Parathyroid adenoma (tissue), 2 donors: Measurements from ENCODE around the gene COL20A1.
"Not testable (repeated sequence)": the region's sequence is repeated elsewhere in the genome, so short reads cannot be mapped to it uniquely, and the experiment has no call there.

Experiments used
- H2AFZ ChIP-seq: fragments of 300-600 bp; sonication (generic); one replicate; pipeline ENCODE4 v1.7.0; 2017; ENCODE audit warnings: antibody characterized with exemption, mild to moderate bottlenecking
- H3K27ac ChIP-seq: fragments of 300-600 bp; sonication (generic); one replicate; pipeline ENCODE4 v1.7.0; 2017
- H3K27me3 ChIP-seq: fragments of 300-600 bp; sonication (generic); one replicate; pipeline ENCODE4 v1.7.0; 2017; ENCODE audit warnings: low read length; ENCODE audit not compliant: control insufficient read depth, insufficient read depth
- H3K36me3 ChIP-seq: fragments of 300-600 bp; sonication (generic); one replicate; pipeline ENCODE4 v1.7.0; 2017; ENCODE audit warnings: low read length; ENCODE audit not compliant: control insufficient read depth, insufficient read depth
- H3K4me1 ChIP-seq: fragments of 300-600 bp; sonication (generic); one replicate; pipeline ENCODE4 v1.7.0; 2017; ENCODE audit warnings: control low read depth
- H3K4me2 ChIP-seq: fragments of 300-600 bp; sonication (generic); one replicate; pipeline ENCODE4 v1.7.0; 2017; ENCODE audit warnings: low read length
- H3K4me3 ChIP-seq: fragments of 300-600 bp; sonication (generic); one replicate; pipeline ENCODE4 v1.7.0; 2017; ENCODE audit warnings: low read depth, low read length
- H3K79me2 ChIP-seq: fragments of 300-600 bp; sonication (generic); one replicate; pipeline ENCODE4 v1.7.0; 2017; ENCODE audit warnings: control low read depth
- H3K9ac ChIP-seq: fragments of 300-600 bp; sonication (generic); one replicate; pipeline ENCODE4 v1.7.0; 2017; ENCODE audit warnings: mild to moderate bottlenecking
- H3K9me3 ChIP-seq: fragments of 300-600 bp; sonication (generic); one replicate; pipeline ENCODE4 v1.7.0; 2017; ENCODE audit warnings: low read length; ENCODE audit not compliant: control insufficient read depth
- TF ChIP-seq, protein P1 (sequence below): fragments of 300-600 bp; sonication (generic); IDR thresholded peaks from one replicate; pipeline ENCODE4 v1.7.0; 2017; ENCODE audit warnings: antibody characterized with exemption, mild to moderate bottlenecking
- donor health status: primary hyperparathyroidism.

COL20A1 gene

GRCh38 chr20:63247671-63248228 is 45.2 kb upstream of the COL20A1 start:
- Histone ChIP-seq H3K79me2 (no peaks in the 10 kb centered on the region), H2AFZ (no peak overlapping the region), H3K36me3 (no peaks in the 10 kb centered on the region), H3K27ac (no peak overlapping the region), H3K9ac (no peak overlapping the region), H3K4me3 (no peak overlapping the region), H3K4me1 (peaks cover 10% of the 10 kb centered on the region), H3K9me3 (no peaks in the 10 kb centered on the region), H3K27me3 (no peaks in the 10 kb centered on the region), H3K4me2 (no peak overlapping the region)
- TF ChIP-seq, protein P1, sequence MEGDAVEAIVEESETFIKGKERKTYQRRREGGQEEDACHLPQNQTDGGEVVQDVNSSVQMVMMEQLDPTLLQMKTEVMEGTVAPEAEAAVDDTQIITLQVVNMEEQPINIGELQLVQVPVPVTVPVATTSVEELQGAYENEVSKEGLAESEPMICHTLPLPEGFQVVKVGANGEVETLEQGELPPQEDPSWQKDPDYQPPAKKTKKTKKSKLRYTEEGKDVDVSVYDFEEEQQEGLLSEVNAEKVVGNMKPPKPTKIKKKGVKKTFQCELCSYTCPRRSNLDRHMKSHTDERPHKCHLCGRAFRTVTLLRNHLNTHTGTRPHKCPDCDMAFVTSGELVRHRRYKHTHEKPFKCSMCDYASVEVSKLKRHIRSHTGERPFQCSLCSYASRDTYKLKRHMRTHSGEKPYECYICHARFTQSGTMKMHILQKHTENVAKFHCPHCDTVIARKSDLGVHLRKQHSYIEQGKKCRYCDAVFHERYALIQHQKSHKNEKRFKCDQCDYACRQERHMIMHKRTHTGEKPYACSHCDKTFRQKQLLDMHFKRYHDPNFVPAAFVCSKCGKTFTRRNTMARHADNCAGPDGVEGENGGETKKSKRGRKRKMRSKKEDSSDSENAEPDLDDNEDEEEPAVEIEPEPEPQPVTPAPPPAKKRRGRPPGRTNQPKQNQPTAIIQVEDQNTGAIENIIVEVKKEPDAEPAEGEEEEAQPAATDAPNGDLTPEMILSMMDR: no peak

DNA sequence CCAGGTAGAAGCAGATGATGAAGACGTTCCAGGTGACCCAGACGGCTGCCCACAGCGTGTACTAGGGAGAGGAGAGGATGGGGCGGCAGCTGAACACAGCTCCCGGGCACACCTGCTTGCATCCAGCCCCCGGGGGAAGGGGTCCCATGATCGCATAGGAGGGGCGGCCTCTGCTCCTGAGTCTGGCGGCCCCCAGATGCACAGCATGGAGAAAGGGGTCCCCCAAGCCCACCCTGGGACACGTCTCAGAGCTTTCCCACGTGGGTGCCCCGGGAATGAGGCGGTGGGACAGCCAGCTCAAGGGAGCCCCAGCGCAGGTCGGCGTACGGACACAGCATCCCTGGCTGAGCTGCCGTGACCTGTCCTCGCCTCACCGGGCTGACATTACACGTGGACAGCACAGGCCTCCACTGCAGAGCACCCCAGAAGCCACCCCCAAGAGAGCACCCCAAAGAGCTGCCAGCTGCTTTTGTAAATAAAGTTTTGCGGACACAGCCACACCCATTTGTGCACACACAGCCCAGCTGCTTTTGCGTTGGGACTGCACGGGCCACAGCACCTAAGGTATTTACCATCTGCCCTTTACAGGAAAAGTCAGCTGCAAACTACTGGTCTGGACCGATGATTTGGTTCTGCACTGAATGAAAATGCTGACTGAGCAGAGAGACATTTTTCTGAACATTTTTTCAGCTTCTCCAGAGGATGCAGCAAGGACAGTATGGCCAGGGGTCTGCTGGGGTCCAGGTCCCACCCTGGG is 44.0 kb upstream of the COL20A1 start:
- TF ChIP-seq, protein P1: no peak
- no peaks in the 10 kb centered on the region for H3K36me3 ChIP-seq

GRCh38 chr20:63249891-63250290 is 43.1 kb upstream of the COL20A1 start:
- Histone ChIP-seq H3K36me3 (no peaks in the 10 kb centered on the region), H3K4me3 (no peak overlapping the region), H3K27me3 (peaks cover 2% of the 10 kb centered on the region), H3K27ac (no peak overlapping the region), H3K9me3 (no peaks in the 10 kb centered on the region), H3K4me2 (no peak overlapping the region), H3K4me1 (peaks cover 10% of the 10 kb centered on the region), H2AFZ (no peak overlapping the region), H3K79me2 (no peaks in the 10 kb centered on the region), H3K9ac (no peak overlapping the region)
- TF ChIP-seq, protein P1: no peak

More for the DNA sequence above, 44.0 kb upstream of the COL20A1 start:
- Histone ChIP-seq H3K4me2 (peak overlapping the region; percentile 19), H2AFZ (no peak overlapping the region), H3K9me3 (no peaks in the 10 kb centered on the region), H3K4me3 (no peak overlapping the region), H3K79me2 (no peaks in the 10 kb centered on the region), H3K4me1 (peaks cover 10% of the 10 kb centered on the region), H3K27me3 (no peaks in the 10 kb centered on the region), H3K9ac (no peak overlapping the region), H3K27ac (no peak overlapping the region)

GRCh38 chr20:63251350-63251749 is 41.6 kb upstream of the COL20A1 start:
- not testable (repeated sequence) for H3K36me3 ChIP-seq, H3K4me3 ChIP-seq, H3K27ac ChIP-seq, H3K9me3 ChIP-seq, H2AFZ ChIP-seq, H3K4me2 ChIP-seq, H3K79me2 ChIP-seq, H3K9ac ChIP-seq, H3K27me3 ChIP-seq
- H3K4me1 ChIP-seq: peaks cover 10% of the 10 kb centered on the region

- Histone ChIP-seq H3K4me2 (no peak overlapping the region), H3K79me2 (no peaks in the 10 kb centered on the region), H3K4me3 (no peak overlapping the region), H2AFZ (no peak overlapping the region), H3K9me3 (no peaks in the 10 kb centered on the region), H3K27ac (no peak overlapping the region), H3K27me3 (peaks cover 3% of the 10 kb centered on the region), H3K36me3 (no peaks in the 10 kb centered on the region), H3K4me1 (peaks cover 10% of the 10 kb centered on the region), H3K9ac (no peak overlapping the region)
- TF ChIP-seq, protein P1: no peak
Measured at GRCh38 chr20:63252284-63252711, 40.7 kb upstream of the COL20A1 start.
